GM23338 (cell line): Measurements from ENCODE around the gene NPHP3. TPM values are rescaled to one million over a fixed set of nuclear protein-coding genes. Genes with fewer than 3 reads are reported as not detected.

Experiments used
- CREB1 ChIP-seq: fragments of 250-450 bp; sonication (Bioruptor Pico); IDR thresholded peaks from 2 replicates; pipeline ENCODE4 v1.5.0; 2020; ENCODE audit warnings: low read depth, mild to moderate bottlenecking, moderate library complexity
- CTCF ChIP-seq, 2 experiments: fragments of 200-600 bp in 1 of 2; sonication (generic) in 1 of 2; conservative IDR thresholded peaks; 2 replicates each; pipeline versions ENCODE4 v1.5.1 to v1.6.1; 2016 to 2017; ENCODE audit warnings: antibody characterized with exemption in 2 of 2, low read depth in 2 of 2, mild to moderate bottlenecking in 2 of 2, moderate library complexity in 1 of 2
- EZH2 ChIP-seq: fragments of 200-600 bp; sonication (generic); IDR thresholded peaks from one replicate; pipeline ENCODE4 v1.8.0; 2017; ENCODE audit warnings: antibody characterized with exemption, mild to moderate bottlenecking, low read depth; ENCODE audit not compliant: unreplicated experiment
- EZH2phosphoT487 ChIP-seq: fragments of 200-600 bp; sonication (generic); IDR thresholded peaks from one replicate; pipeline ENCODE4 v1.8.1; 2018; ENCODE audit warnings: antibody characterized with exemption; ENCODE audit not compliant: unreplicated experiment
- JUNB ChIP-seq: IDR thresholded peaks from one replicate; pipeline ENCODE4 v1.6.1; 2016; ENCODE audit warnings: antibody characterized with exemption; ENCODE audit not compliant: unreplicated experiment
- NANOG ChIP-seq: IDR thresholded peaks from 2 replicates; pipeline ENCODE4 v1.6.1; 2016; ENCODE audit warnings: antibody characterized with exemption, borderline replicate concordance
- POLR2AphosphoS5 ChIP-seq: IDR thresholded peaks from 2 replicates; pipeline ENCODE4 v1.6.1; 2016; ENCODE audit warnings: antibody characterized with exemption, low read depth
- REST ChIP-seq: IDR thresholded peaks from one replicate; pipeline ENCODE4 v1.6.1; 2018; ENCODE audit warnings: antibody characterized with exemption; ENCODE audit not compliant: unreplicated experiment
- STAT1 ChIP-seq: IDR thresholded peaks from one replicate; pipeline ENCODE4 v1.6.1; 2016; ENCODE audit warnings: antibody characterized with exemption; ENCODE audit not compliant: unreplicated experiment
- ZNF331 ChIP-seq: fragments of 250-450 bp; sonication (Bioruptor Pico); IDR thresholded peaks from 2 replicates; pipeline ENCODE4 v1.5.0; 2020; ENCODE audit warnings: low read depth, mild to moderate bottlenecking, moderate library complexity
- ZNF462 ChIP-seq: fragments of 250-450 bp; sonication (Bioruptor Pico); IDR thresholded peaks from 2 replicates; pipeline ENCODE4 v1.5.0; 2020; ENCODE audit warnings: mild to moderate bottlenecking, moderate library complexity
- polyA plus RNA-seq: library from polyadenylated mRNA; unstranded; fragments of >200 nt; fragmentation: Nextera tagmentation; extraction: Ambion mirVana; gene quantifications from 2 replicates; pipeline ENCODE4 v1.2.1, GENCODE V29; 2016
- total RNA-seq: library from RNA; depleted of rRNA; stranded (reverse); fragments of >200 nt; shearing (Covaris generic); gene quantifications from 2 replicates; pipeline ENCODE4 v1.2.3, GENCODE V29; 2014

Gene NPHP3
- total and polyA plus RNA-seq, 2 experiments from 2014 or later: 8.4 to 12.0 TPM

DNA sequence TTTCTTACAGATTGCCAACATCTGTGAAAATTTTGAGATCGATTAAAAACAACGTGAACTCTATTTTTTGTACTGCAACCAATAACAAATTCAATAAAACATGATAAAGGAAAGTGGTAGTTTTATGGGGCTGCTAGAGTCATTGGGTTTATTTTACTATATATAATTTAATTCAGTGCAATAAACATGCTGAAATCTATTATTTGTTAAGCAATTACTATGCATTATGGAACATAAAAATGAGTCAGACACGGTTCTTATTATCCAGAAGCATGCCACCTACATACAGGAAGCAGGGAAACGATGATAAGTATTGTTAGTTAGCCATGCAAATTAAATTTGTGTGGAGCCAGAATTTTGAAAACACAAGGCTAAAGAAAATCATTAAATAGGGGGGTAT, 27.2 kb downstream of the NPHP3 start (continued):
- TF ChIP-seq ZNF462 (CRISPR knock-in tag): no peak
- no peak for TF ChIP-seq EZH2
- TF ChIP-seq NANOG: no peak
- no peak for TF ChIP-seq REST
- no peak for TF ChIP-seq CTCF (conservative IDR thresholded peaks at IDR 0.05; ENCODE audit: low read depth in 2 of 2)
- no peak for TF ChIP-seq ZNF331 (CRISPR knock-in tag)
- TF ChIP-seq CREB1 (CRISPR knock-in tag): no peak
- no peak for TF ChIP-seq JUNB
- no peak for TF ChIP-seq POLR2AphosphoS5
- no peak for TF ChIP-seq STAT1
- no peak for TF ChIP-seq EZH2phosphoT487
